WERI-Rb-1 (cell line): ENCODE data around the gene MAN1A1.

ENCODE experiments used
- DNase-seq: peaks from one replicate; pipeline ENCODE4 v3.0.0-alpha.2; 2020
- H3K27ac ChIP-seq: fragments of 250-450 bp; sonication (Bioruptor Pico); 2 replicates; pipeline ENCODE4 v1.5.1; 2020; ENCODE audit warnings: mild to moderate bottlenecking, moderate library complexity
- H3K27me3 ChIP-seq: fragments of 250-450 bp; sonication (Bioruptor Pico); 2 replicates; pipeline ENCODE4 v1.5.1; 2021; ENCODE audit warnings: mild to moderate bottlenecking, low read depth, moderate library complexity; ENCODE audit not compliant: insufficient read depth, severe bottlenecking
- H3K36me3 ChIP-seq: fragments of 250-450 bp; sonication (Bioruptor Pico); 2 replicates; pipeline ENCODE4 v1.5.1; 2020; ENCODE audit warnings: mild to moderate bottlenecking, moderate library complexity
- H3K4me3 ChIP-seq: 2 replicates; pipeline ENCODE4 v1.5.1; 2011; ENCODE audit warnings: low read depth, mild to moderate bottlenecking, control low read depth, low read length
- H3K9me3 ChIP-seq: fragments of 250-450 bp; sonication (Bioruptor Pico); 2 replicates; pipeline ENCODE4 v1.5.1; 2021; ENCODE audit warnings: mild to moderate bottlenecking, moderate library complexity; ENCODE audit not compliant: severe bottlenecking
- CTCF ChIP-seq: IDR thresholded peaks from 2 replicates; pipeline ENCODE4 v1.5.1; 2011; ENCODE audit warnings: low read depth, mild to moderate bottlenecking, control low read depth, inconsistent platforms, low read length

The MAN1A1 gene

GRCh38 chr6:119307056-119307455, 42.5 kb downstream of the MAN1A1 start:
- no peak for TF ChIP-seq CTCF
- DNase-seq = no peak
- no peak overlapping the region for H3K27ac ChIP-seq

GRCh38 chr6:119306396-119306968, 43.1 kb downstream of the MAN1A1 start:
- Histone ChIP-seq H3K9me3 (no peaks in the 10 kb centered on the region), H3K36me3 (no peaks in the 10 kb centered on the region), H3K27me3 (no peaks in the 10 kb centered on the region), H3K27ac (no peak overlapping the region), H3K4me3 (no peak overlapping the region)
- no peak for TF ChIP-seq CTCF
- DNase-seq = no peak

More at GRCh38 chr6:119307056-119307455, 42.5 kb downstream of the MAN1A1 start:
- no peak overlapping the region for H3K4me3 ChIP-seq
- H3K9me3 ChIP-seq = no peaks in the 10 kb centered on the region
- H3K27me3 ChIP-seq = no peaks in the 10 kb centered on the region
- no peaks in the 10 kb centered on the region for H3K36me3 ChIP-seq

DNA sequence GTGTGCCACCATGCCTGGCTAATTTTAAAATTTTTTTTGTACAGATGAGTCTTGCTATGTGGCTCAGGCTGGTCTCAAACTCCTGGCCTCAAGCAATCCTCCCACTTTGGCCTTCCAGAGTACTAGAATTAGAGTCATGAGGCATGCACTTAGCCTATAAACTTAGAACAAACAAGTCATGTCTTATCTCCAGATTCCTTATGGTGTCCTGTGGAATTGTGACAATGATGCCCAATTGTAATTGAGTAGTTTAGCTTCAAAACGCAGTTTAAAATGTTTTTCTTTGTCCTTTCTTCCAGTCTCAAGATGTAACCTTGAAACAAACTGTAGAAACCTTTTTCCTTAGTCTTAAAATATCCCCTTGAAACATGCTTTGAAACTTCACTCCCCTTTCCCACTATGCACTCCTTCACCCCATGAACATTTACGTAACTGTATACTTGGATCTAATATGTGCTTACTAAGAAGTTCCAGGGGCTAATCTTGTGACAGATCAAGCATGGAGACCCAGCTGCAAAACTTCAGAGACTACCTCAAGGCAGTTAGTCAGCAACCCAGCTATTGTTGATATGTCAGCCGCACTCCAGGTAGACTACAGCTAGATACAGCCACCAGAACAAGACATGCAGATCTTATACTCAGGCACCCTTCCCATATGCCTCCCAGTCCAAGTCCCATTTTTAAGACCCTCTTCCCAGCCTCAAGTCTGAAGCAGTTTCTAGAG, 46.2 kb downstream of the MAN1A1 start:
- Histone ChIP-seq H3K4me3 (no peak overlapping the region), H3K36me3 (no peaks in the 10 kb centered on the region), H3K27me3 (no peaks in the 10 kb centered on the region), H3K27ac (no peak overlapping the region), H3K9me3 (no peaks in the 10 kb centered on the region)
- no peak for DNase-seq
- TF ChIP-seq CTCF = no peak

- no peaks in the 10 kb centered on the region for H3K36me3 ChIP-seq
- TF ChIP-seq CTCF = no peak
These were observed 48.1 kb downstream of the MAN1A1 start for GRCh38 chr6:119301429-119301828.

DNA sequence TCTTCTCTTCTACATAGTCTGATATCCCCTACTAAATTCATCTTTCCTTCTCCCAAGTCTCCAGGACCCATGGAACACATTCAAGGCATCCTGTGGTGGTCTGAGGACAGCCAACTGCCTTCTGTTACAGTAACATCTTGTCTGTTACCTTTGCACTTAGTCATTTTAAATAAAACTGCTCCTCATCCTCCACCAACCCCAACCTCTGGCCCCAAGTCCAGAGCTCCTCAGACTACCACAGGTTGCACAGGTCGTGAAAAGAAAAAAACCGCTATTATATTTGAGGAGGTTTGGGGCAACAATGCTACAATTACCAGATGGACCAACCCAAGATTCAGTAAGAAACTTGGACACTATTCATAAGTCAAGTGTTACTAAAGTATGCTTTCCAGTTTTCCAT, 49.9 kb downstream of the MAN1A1 start:
- Histone ChIP-seq H3K27me3 (no peaks in the 10 kb centered on the region), H3K27ac (no peak overlapping the region), H3K4me3 (no peak overlapping the region), H3K36me3 (no peaks in the 10 kb centered on the region), H3K9me3 (no peaks in the 10 kb centered on the region)
- TF ChIP-seq CTCF = no peak
- no peak for DNase-seq

More at GRCh38 chr6:119301429-119301828, 48.1 kb downstream of the MAN1A1 start:
- Histone ChIP-seq H3K27ac (no peak overlapping the region), H3K9me3 (no peaks in the 10 kb centered on the region), H3K4me3 (no peak overlapping the region), H3K27me3 (no peaks in the 10 kb centered on the region)
- DNase-seq = no peak

- DNase-seq = no peak
- Histone ChIP-seq H3K27me3 (no peaks in the 10 kb centered on the region), H3K4me3 (no peak overlapping the region), H3K9me3 (peaks cover 2% of the 10 kb centered on the region), H3K36me3 (no peaks in the 10 kb centered on the region), H3K27ac (no peak overlapping the region)
- no peak for TF ChIP-seq CTCF
These were observed 52.5 kb downstream of the MAN1A1 start for GRCh38 chr6:119297049-119297448.
